SK-N-SH treated with all-trans-retinoic acid at 6 μM for 48 hours (cell line): ENCODE measurements around the gene C11orf68.

Experiments
- ATAC-seq: fragments of 200-7000 bp; cut with Tn5 transposase; 3 replicates; pipeline ENCODE4 v1.9.1; 2020; ENCODE audit warnings: mild to moderate bottlenecking, moderate library complexity
- ARNTL ChIP-seq: fragments of 450-650 bp; formaldehyde crosslinking; IDR thresholded peaks from 2 replicates; pipeline ENCODE4 v1.5.0; 2020; ENCODE audit warnings: low read depth, mild to moderate bottlenecking, moderate library complexity, borderline replicate concordance
- BACH2 ChIP-seq: fragments of 250-450 bp; sonication (Bioruptor Pico); IDR thresholded peaks from 2 replicates; pipeline ENCODE4 v1.9.0; 2021; ENCODE audit warnings: mild to moderate bottlenecking, borderline replicate concordance
- CSDC2 ChIP-seq: fragments of 250-450 bp; sonication (Bioruptor Pico); IDR thresholded peaks from 2 replicates; pipeline ENCODE4 v1.5.0; 2020; ENCODE audit warnings: mild to moderate bottlenecking, moderate library complexity
- ESRRG ChIP-seq: fragments of 250-450 bp; sonication (Bioruptor Pico); IDR thresholded peaks from 2 replicates; pipeline ENCODE4 v1.6.1; 2021; ENCODE audit warnings: mild to moderate bottlenecking
- ISL1 ChIP-seq: fragments of 250-450 bp; sonication (Bioruptor Pico); IDR thresholded peaks from 2 replicates; pipeline ENCODE4 v2.1.2; 2022; ENCODE audit warnings: mild to moderate bottlenecking, moderate library complexity
- PPARA ChIP-seq: fragments of 250-450 bp; sonication (Bioruptor Pico); IDR thresholded peaks from 2 replicates; pipeline ENCODE4 v1.5.0; 2020; ENCODE audit warnings: mild to moderate bottlenecking, borderline replicate concordance
- RARB ChIP-seq: fragments of 250-450 bp; sonication (Bioruptor Pico); IDR thresholded peaks from 2 replicates; pipeline ENCODE4 v1.8.0; 2021; ENCODE audit warnings: mild to moderate bottlenecking, moderate library complexity
- SNAI2 ChIP-seq: fragments of 250-450 bp; sonication (Bioruptor Pico); IDR thresholded peaks from 2 replicates; pipeline ENCODE4 v1.5.0; 2020; ENCODE audit warnings: mild to moderate bottlenecking, moderate library complexity
- TOX ChIP-seq: fragments of 250-450 bp; sonication (Bioruptor Pico); IDR thresholded peaks from 2 replicates; pipeline ENCODE4 v1.8.0; 2021; ENCODE audit warnings: mild to moderate bottlenecking, moderate library complexity, borderline replicate concordance
- TSHZ2 ChIP-seq: fragments of 250-450 bp; sonication (Bioruptor Pico); IDR thresholded peaks from 2 replicates; pipeline ENCODE4 v1.5.0; 2020; ENCODE audit warnings: mild to moderate bottlenecking, moderate library complexity
- ZC3H10 ChIP-seq: fragments of 250-450 bp; sonication (Bioruptor Pico); IDR thresholded peaks from 2 replicates; pipeline ENCODE4 v1.5.1; 2021; ENCODE audit warnings: mild to moderate bottlenecking, moderate library complexity
- ZFP3 ChIP-seq: fragments of 250-450 bp; sonication (Bioruptor Pico); IDR thresholded peaks from 2 replicates; pipeline ENCODE4 v1.5.0; 2020; ENCODE audit warnings: mild to moderate bottlenecking, moderate library complexity
- ZFP30 ChIP-seq: fragments of 450-650 bp; formaldehyde crosslinking; IDR thresholded peaks from 2 replicates; pipeline ENCODE4 v1.5.0; 2022; ENCODE audit warnings: mild to moderate bottlenecking, moderate library complexity
- ZNF565 ChIP-seq: fragments of 450-650 bp; formaldehyde crosslinking; conservative IDR thresholded peaks from 2 replicates; pipeline ENCODE4 v1.5.0; 2020; ENCODE audit warnings: low read depth, mild to moderate bottlenecking, moderate library complexity
- ZNF70 ChIP-seq: fragments of 450-650 bp; formaldehyde crosslinking; IDR thresholded peaks from 2 replicates; pipeline ENCODE4 v1.5.0; 2020; ENCODE audit warnings: mild to moderate bottlenecking, moderate library complexity
- ZNF8 ChIP-seq: fragments of 450-650 bp; formaldehyde crosslinking; IDR thresholded peaks from 2 replicates; pipeline ENCODE4 v1.5.0; 2020; ENCODE audit warnings: mild to moderate bottlenecking, moderate library complexity
- TF ChIP-seq, protein P1 (sequence below): fragments of 250-450 bp; sonication (Bioruptor Pico); IDR thresholded peaks from 2 replicates; pipeline ENCODE4 v1.8.0; 2020; ENCODE audit warnings: mild to moderate bottlenecking, moderate library complexity, borderline replicate concordance
- TF ChIP-seq, protein P2 (sequence below): fragments of 250-450 bp; sonication (Bioruptor Pico); IDR thresholded peaks from 2 replicates; pipeline ENCODE4 v1.8.0; 2021; ENCODE audit warnings: low read depth, mild to moderate bottlenecking, moderate library complexity, borderline replicate concordance
- TF ChIP-seq, protein P3 (sequence below): fragments of 250-450 bp; sonication (Bioruptor Pico); IDR thresholded peaks from 2 replicates; pipeline ENCODE4 v1.5.1; 2021; ENCODE audit warnings: mild to moderate bottlenecking, moderate library complexity
- TF ChIP-seq, protein P4 (sequence below): fragments of 250-450 bp; sonication (Bioruptor Pico); IDR thresholded peaks from 2 replicates; pipeline ENCODE4 v1.5.1; 2020; ENCODE audit warnings: low read depth, mild to moderate bottlenecking, moderate library complexity

The C11orf68 gene

GRCh38 chr11:65947133-65947532 lies 28.3 kb upstream of the C11orf68 start:
- ATAC-seq: no peak; the same call in 2 of the 3 replicates
- no peak for TF ChIP-seq ISL1 (CRISPR knock-in tag)
- no peak for TF ChIP-seq ZNF565 (CRISPR knock-in tag)

GRCh38 chr11:65946655-65947054 lies 27.8 kb upstream of the C11orf68 start:
- TF ChIP-seq BACH2 (CRISPR knock-in tag): no peak
- no peak for TF ChIP-seq ZC3H10 (CRISPR knock-in tag)
- TF ChIP-seq RARB: no peak
- TF ChIP-seq, protein P1, sequence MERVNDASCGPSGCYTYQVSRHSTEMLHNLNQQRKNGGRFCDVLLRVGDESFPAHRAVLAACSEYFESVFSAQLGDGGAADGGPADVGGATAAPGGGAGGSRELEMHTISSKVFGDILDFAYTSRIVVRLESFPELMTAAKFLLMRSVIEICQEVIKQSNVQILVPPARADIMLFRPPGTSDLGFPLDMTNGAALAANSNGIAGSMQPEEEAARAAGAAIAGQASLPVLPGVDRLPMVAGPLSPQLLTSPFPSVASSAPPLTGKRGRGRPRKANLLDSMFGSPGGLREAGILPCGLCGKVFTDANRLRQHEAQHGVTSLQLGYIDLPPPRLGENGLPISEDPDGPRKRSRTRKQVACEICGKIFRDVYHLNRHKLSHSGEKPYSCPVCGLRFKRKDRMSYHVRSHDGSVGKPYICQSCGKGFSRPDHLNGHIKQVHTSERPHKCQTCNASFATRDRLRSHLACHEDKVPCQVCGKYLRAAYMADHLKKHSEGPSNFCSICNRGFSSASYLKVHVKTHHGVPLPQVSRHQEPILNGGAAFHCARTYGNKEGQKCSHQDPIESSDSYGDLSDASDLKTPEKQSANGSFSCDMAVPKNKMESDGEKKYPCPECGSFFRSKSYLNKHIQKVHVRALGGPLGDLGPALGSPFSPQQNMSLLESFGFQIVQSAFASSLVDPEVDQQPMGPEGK (CRISPR knock-in tag): no peak
- no peak for TF ChIP-seq ZNF8 (CRISPR knock-in tag)
- no peak for TF ChIP-seq ESRRG (CRISPR knock-in tag)
- no peak for TF ChIP-seq CSDC2 (CRISPR knock-in tag)
- TF ChIP-seq PPARA: no peak
- no peak for TF ChIP-seq ZFP30 (CRISPR knock-in tag)
- TF ChIP-seq ARNTL (CRISPR knock-in tag): no peak
- TF ChIP-seq SNAI2 (CRISPR knock-in tag): no peak
- TF ChIP-seq ISL1 (CRISPR knock-in tag): no peak
- ATAC-seq: no peak

DNA sequence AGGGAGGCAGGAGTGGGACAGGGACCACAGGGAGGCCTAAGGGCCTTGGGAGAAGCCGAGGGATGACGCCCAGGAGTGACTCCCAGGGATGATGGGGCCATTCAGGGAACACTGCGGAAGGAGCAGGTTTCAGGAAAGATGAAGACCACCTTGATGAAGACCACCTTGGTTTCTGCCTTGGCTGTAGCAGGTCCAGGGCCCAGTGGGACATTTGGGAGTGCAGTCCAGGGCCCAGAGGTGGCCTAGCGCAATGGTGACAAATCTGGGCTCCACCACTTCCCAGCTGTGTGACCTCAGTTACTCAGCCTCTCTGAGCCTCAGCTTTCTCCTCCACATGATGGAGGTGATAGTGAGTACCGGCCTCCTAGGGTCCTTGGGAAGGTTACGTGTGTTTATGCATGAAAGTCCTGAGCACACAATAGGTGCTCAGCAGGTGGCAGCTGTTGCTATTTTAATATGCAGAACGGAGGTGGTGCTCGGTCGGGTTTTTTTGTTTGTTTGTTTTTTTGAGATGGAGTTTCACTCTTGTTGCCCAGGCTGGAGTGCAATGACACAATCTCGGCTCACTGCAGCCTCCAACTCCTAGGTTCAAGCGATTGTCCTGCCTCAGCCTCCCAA lies 27.2 kb upstream of the C11orf68 start:
- ATAC-seq: no peak

More for the DNA sequence above, 27.2 kb upstream of the C11orf68 start:
- TF ChIP-seq, protein P2, sequence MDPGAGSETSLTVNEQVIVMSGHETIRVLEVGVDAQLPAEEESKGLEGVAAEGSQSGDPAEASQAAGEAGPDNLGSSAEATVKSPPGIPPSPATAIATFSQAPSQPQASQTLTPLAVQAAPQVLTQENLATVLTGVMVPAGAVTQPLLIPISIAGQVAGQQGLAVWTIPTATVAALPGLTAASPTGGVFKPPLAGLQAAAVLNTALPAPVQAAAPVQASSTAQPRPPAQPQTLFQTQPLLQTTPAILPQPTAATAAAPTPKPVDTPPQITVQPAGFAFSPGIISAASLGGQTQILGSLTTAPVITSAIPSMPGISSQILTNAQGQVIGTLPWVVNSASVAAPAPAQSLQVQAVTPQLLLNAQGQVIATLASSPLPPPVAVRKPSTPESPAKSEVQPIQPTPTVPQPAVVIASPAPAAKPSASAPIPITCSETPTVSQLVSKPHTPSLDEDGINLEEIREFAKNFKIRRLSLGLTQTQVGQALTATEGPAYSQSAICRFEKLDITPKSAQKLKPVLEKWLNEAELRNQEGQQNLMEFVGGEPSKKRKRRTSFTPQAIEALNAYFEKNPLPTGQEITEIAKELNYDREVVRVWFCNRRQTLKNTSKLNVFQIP (CRISPR knock-in tag): no peak
- TF ChIP-seq PPARA: no peak
- no peak for TF ChIP-seq CSDC2 (CRISPR knock-in tag)
- TF ChIP-seq, protein P3, sequence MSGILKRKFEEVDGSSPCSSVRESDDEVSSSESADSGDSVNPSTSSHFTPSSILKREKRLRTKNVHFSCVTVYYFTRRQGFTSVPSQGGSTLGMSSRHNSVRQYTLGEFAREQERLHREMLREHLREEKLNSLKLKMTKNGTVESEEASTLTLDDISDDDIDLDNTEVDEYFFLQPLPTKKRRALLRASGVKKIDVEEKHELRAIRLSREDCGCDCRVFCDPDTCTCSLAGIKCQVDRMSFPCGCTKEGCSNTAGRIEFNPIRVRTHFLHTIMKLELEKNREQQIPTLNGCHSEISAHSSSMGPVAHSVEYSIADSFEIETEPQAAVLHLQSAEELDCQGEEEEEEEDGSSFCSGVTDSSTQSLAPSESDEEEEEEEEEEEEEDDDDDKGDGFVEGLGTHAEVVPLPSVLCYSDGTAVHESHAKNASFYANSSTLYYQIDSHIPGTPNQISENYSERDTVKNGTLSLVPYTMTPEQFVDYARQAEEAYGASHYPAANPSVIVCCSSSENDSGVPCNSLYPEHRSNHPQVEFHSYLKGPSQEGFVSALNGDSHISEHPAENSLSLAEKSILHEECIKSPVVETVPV (CRISPR knock-in tag): no peak
- TF ChIP-seq ZC3H10 (CRISPR knock-in tag): no peak
- TF ChIP-seq RARB: no peak
- TF ChIP-seq TOX (CRISPR knock-in tag): no peak
- no peak for TF ChIP-seq ZFP3 (CRISPR knock-in tag)
- TF ChIP-seq, protein P1 (CRISPR knock-in tag): no peak
- TF ChIP-seq BACH2 (CRISPR knock-in tag): no peak
- TF ChIP-seq, protein P4, sequence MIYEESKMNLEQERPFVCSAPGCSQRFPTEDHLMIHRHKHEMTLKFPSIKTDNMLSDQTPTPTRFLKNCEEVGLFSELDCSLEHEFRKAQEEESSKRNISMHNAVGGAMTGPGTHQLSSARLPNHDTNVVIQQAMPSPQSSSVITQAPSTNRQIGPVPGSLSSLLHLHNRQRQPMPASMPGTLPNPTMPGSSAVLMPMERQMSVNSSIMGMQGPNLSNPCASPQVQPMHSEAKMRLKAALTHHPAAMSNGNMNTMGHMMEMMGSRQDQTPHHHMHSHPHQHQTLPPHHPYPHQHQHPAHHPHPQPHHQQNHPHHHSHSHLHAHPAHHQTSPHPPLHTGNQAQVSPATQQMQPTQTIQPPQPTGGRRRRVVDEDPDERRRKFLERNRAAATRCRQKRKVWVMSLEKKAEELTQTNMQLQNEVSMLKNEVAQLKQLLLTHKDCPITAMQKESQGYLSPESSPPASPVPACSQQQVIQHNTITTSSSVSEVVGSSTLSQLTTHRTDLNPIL: no peak
- no peak for TF ChIP-seq ARNTL (CRISPR knock-in tag)
- TF ChIP-seq SNAI2 (CRISPR knock-in tag): no peak
- no peak for TF ChIP-seq ZNF565 (CRISPR knock-in tag)
- TF ChIP-seq ZFP30 (CRISPR knock-in tag): no peak
- TF ChIP-seq ZNF70 (CRISPR knock-in tag): no peak
- TF ChIP-seq TSHZ2: no peak
- no peak for TF ChIP-seq ZNF8 (CRISPR knock-in tag)
